ENCODE measurements around the gene ICAM4.

The ICAM4 gene

DNA sequence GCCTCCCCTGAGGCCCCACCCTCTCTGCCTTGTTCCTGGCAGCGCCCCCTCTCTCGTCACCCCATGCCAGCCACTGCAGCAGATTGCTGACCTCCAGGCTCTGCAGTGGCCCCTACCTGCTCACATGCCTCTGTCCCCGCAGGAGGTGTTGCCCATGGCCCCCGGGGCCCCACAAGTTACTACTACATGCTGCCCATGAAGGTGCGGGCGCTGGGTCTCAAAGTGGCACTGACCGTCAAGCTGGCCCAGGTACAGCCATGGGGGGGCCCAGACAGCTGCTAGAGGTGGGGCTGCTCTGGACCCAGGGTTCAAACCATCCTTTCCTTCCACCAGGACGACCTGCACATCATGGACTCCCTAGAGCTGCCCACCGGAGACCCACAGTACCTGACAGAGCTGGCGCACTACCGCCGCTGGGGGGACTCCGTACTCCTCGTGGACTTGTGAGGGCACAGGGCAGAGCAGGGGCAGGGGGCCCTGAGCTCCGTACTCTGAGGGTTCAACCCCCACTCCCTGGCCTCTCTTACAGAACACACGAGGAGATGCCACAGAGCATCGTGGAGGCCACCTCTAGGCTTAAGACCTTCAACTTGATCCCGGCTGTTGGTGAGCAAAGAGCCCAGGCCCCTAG lies 28.6 kb upstream of the ICAM4 start:
- peaks cover 47% of the 10 kb centered on the region for H3K4me1 Mint-ChIP-seq
- no peak overlapping the region for H3K27ac Mint-ChIP-seq
- H3K36me3 Mint-ChIP-seq (ENCODE audit: low read depth) = peaks cover 44% of the 10 kb centered on the region
- H3K4me3 Mint-ChIP-seq = no peak overlapping the region
- DNase-seq (no peak), ATAC-seq (no peak)
- H3K9me3 Mint-ChIP-seq = no peaks in the 10 kb centered on the region
- H3K27me3 Mint-ChIP-seq = no peaks in the 10 kb centered on the region

DNA sequence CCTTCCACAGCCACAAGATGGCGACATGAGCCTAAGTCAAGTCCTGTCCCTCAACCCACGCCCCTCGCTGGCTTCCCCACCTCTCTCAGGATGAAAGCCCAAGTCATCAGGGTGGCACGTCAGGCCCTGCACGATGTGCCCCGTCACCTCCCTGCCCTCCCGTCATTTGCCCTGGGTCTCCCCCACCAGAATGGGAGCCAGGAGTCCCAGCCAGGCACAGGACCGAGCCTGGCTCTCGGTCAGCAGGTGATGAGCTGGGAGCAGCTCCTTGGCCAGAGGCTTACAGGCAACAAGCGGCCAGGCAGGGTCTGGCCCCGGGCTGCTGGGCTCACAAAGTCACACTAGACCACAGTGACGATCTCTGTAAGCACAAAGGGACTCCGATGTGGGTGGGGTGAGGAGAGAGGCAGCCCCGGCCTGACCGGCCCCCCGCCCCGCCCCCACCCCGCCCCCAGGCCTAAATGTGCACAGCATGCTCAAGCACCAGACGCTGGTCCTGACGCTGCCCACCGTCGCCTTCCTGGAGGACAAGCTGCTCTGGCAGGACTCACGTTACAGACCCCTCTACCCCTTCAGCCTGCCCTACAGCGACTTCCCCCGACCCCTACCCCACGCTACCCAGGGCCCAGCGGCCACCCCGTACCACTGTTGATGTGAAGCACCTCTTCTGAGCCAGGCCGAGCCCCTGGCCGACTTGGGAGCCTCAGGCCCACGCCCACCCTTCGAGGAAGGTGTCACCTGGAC lies 27.4 kb upstream of the ICAM4 start:
- peak overlapping the region; percentile 14 for H3K4me3 Mint-ChIP-seq
- peak overlapping the region; percentile 86 for H3K27ac Mint-ChIP-seq
- H3K36me3 Mint-ChIP-seq (ENCODE audit: low read depth) = peaks cover 37% of the 10 kb centered on the region
- H3K4me1 Mint-ChIP-seq = peaks cover 38% of the 10 kb centered on the region
- no peaks in the 10 kb centered on the region for H3K9me3 Mint-ChIP-seq
- DNase-seq = peak; percentile 94
- peak; percentile 70 for ATAC-seq
- H3K27me3 Mint-ChIP-seq = no peaks in the 10 kb centered on the region

DNA sequence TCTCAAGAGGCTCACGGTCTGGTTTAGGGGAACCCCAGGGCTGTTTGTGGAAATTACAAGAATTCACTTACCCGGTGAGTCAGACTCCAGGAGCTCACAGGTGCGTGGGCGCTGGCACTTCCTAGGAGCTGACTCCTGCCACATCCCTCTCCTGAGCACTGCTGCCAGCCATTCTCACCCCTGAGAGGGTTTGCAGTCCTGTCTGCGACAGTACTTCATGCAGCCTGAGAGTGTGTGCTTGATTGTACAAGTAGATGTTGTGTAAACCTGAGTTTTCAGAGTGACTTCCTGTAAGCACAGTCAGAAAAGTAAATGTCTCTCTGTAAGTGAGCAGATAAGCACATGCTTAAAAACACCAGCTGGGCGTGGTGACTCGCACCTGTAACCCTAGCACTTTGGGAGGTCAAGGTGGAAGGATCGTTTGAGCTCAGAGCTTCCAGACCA lies 26.6 kb upstream of the ICAM4 start:
- H3K4me1 Mint-ChIP-seq = peaks cover 36% of the 10 kb centered on the region
- peak overlapping the region; percentile 86 for H3K27ac Mint-ChIP-seq
- ATAC-seq (peak; percentile 77), DNase-seq (peak; percentile 69)
- H3K27me3 Mint-ChIP-seq = no peaks in the 10 kb centered on the region
- no peaks in the 10 kb centered on the region for H3K9me3 Mint-ChIP-seq
- peaks cover 29% of the 10 kb centered on the region for H3K36me3 Mint-ChIP-seq (ENCODE audit: low read depth)
- H3K4me3 Mint-ChIP-seq = peak overlapping the region; percentile 3

DNA sequence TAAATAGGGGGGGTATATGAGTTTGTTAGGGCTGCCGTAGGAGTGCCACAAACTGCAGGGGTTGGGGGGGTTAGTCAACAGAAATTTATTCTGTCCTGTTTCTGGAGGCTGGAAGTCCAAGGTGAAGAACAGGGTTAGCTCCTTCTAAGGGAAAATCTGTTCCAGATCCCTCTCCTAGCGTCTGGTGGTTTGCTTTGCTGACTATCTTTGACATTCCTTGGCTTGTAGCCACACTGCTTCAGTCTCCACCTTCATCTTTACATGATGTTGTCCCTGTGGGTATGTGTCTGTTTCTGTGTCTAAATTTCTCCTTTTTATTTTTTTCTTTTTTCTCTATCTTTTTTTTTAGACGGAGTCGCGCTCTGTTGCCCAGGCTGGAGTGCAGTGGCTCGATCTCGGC lies 24.0 kb upstream of the ICAM4 start:
- ATAC-seq (no peak), DNase-seq (no peak)
- no peaks in the 10 kb centered on the region for H3K9me3 Mint-ChIP-seq
- peaks cover 29% of the 10 kb centered on the region for H3K4me1 Mint-ChIP-seq
- H3K4me3 Mint-ChIP-seq = no peak overlapping the region
- H3K27me3 Mint-ChIP-seq = no peaks in the 10 kb centered on the region
- peaks cover 11% of the 10 kb centered on the region for H3K36me3 Mint-ChIP-seq (ENCODE audit: low read depth)
- no peak overlapping the region for H3K27ac Mint-ChIP-seq

DNA sequence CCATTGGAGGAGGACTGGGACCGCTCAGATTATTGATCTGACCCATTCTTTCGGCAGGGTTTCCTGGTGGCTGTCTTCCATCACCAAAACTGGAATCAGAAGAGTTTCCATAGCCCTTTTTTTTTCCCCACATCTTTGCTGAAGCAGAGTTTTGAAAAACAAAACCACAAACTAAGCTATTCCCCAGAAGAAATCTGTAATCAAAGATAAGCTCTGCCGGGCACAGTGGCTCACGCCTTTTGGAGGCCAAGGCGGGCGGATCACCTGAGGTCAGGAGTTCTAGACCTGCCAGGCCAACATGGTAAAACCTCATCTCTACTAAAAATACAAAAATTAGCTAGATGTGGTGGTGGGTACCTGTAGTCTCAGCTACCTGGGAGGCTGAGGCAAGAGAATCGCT lies 20.0 kb upstream of the ICAM4 start:
- peaks cover under 1% of the 10 kb centered on the region for H3K36me3 Mint-ChIP-seq (ENCODE audit: low read depth)
- H3K4me3 Mint-ChIP-seq = no peak overlapping the region
- DNase-seq = no peak
- H3K27me3 Mint-ChIP-seq = no peaks in the 10 kb centered on the region
- no peak overlapping the region for H3K27ac Mint-ChIP-seq
- no peak for ATAC-seq
- peaks cover 22% of the 10 kb centered on the region for H3K4me1 Mint-ChIP-seq
- H3K9me3 Mint-ChIP-seq = no peaks in the 10 kb centered on the region

DNA sequence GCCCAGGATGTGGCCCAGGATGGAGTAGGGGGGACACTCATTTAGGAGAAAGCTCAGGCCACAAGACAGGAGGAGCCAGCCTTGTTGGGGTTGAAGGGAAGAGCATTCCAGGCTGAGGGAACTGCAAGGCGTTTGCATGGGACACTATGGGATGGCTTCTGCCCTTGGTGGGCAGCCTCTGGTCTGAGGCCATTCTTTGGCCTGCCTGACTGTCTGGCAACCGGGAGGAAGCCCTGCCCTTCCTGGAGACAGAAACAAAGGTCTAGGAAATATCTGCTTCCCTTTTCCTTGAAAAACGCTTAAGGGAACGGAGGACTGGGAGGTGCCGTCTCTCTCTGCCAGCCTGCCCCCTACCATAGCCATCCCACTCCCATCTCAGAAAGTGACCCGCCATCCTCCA lies 18.7 kb upstream of the ICAM4 start:
- H3K9me3 Mint-ChIP-seq = no peaks in the 10 kb centered on the region
- DNase-seq (no peak), ATAC-seq (no peak)
- H3K4me3 Mint-ChIP-seq = no peak overlapping the region
- no peaks in the 10 kb centered on the region for H3K27me3 Mint-ChIP-seq
- no peak overlapping the region for H3K27ac Mint-ChIP-seq
- H3K4me1 Mint-ChIP-seq = peaks cover 33% of the 10 kb centered on the region
- H3K36me3 Mint-ChIP-seq (ENCODE audit: low read depth) = peaks cover 8% of the 10 kb centered on the region

DNA sequence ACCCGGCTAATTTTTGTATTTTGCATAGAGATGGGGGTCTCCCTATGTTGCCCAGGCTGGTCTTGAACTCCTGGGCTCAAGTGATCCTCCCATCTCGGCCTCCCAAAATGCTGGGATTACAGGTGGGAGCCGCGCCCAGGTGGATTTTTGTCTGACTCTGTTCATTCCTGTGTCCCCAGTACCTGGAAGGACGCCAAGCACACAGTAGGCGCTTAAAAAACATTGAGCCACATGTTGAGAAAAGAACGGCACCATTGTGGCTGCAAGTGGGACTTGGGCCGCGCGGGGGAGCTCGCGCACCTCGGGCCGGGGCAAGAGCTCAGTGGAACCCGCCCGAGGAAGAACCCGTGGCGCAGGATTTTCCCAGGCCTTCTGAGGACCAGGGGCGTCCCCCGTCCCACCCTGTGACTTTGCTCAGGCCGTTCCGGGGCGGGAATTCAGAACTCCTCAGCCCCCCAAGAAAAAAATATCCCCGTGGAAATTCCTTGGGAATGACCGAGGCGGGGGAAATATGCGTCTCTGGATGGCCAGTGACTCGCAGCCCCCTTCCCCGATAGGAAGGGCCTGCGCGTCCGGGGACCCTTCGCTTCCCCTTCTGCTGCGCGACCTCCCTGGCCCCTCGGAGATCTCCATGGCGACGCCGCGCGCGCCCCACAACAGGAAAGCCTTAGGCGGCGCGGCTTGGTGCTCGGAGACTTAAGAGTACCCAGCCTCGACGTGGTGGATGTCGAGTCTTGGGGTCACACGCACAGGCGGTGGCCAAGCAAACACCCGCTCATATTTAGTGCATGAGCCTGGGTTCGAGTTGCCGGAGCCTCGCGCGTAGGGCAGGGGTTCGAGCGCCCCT lies 17.2 kb upstream of the ICAM4 start:
- peak overlapping the region; percentile 85 for H3K4me3 Mint-ChIP-seq
- H3K9me3 Mint-ChIP-seq = no peaks in the 10 kb centered on the region
- H3K4me1 Mint-ChIP-seq = peaks cover 37% of the 10 kb centered on the region
- peaks cover 13% of the 10 kb centered on the region for H3K36me3 Mint-ChIP-seq (ENCODE audit: low read depth)
- peak overlapping the region; percentile 89 for H3K27ac Mint-ChIP-seq
- H3K27me3 Mint-ChIP-seq = no peaks in the 10 kb centered on the region
- DNase-seq (peak; percentile 94), ATAC-seq (peak; percentile 65)

DNA sequence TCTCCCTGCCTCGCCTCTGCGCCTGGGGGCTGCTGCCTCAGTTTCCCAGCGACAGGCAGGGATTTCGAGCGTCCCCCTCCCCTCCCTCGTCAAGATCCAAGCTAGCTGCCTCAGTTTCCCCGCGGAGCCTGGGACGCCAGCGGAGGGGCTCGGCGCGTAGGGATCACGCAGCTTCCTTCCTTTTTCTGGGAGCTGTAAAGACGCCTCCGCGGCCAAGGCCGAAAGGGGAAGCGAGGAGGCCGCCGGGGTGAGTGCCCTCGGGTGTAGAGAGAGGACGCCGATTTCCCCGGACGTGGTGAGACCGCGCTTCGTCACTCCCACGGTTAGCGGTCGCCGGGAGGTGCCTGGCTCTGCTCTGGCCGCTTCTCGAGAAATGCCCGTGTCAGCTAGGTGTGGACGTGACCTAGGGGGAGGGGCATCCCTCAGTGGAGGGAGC lies 16.6 kb upstream of the ICAM4 start:
- Mint-ChIP-seq H3K4me1 (peaks cover 43% of the 10 kb centered on the region), H3K9me3 (no peaks in the 10 kb centered on the region), H3K4me3 (peak overlapping the region; percentile 85), H3K27me3 (no peaks in the 10 kb centered on the region), H3K27ac (peak overlapping the region; percentile 89), H3K36me3 (ENCODE audit: low read depth) (peaks cover 19% of the 10 kb centered on the region)
- peak; percentile 73 for ATAC-seq
- DNase-seq = peak; percentile 87

DNA sequence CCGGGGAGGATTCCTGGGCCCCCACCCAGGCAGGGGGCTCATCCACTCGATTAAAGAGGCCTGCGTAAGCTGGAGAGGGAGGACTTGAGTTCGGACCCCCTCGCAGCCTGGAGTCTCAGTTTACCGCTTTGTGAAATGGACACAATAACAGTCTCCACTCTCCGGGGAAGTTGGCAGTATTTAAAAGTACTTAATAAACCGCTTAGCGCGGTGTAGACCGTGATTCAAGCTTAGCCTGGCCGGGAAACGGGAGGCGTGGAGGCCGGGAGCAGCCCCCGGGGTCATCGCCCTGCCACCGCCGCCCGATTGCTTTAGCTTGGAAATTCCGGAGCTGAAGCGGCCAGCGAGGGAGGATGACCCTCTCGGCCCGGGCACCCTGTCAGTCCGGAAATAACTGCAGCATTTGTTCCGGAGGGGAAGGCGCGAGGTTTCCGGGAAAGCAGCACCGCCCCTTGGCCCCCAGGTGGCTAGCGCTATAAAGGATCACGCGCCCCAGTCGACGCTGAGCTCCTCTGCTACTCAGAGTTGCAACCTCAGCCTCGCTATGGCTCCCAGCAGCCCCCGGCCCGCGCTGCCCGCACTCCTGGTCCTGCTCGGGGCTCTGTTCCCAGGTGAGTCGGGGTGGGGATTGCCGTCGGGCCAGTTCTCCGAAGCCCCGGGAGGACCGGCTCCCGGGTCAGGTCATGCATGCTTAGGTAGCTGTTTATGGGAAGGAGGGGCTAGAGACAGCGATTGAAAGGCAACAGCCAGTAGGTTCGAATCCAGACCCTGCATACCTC lies 15.9 kb upstream of the ICAM4 start, which contains the start of gene ICAM1:
TSS of gene ICAM1 (plus strand) at position 505 of the 779 bp plus-strand sequence. CDS start at position 545, 40 bp downstream.
- peaks cover 45% of the 10 kb centered on the region for H3K4me1 Mint-ChIP-seq
- H3K4me3 Mint-ChIP-seq = peak within 1 kb of the TSS; percentile 85
- ATAC-seq = peak; percentile 66

DNA sequence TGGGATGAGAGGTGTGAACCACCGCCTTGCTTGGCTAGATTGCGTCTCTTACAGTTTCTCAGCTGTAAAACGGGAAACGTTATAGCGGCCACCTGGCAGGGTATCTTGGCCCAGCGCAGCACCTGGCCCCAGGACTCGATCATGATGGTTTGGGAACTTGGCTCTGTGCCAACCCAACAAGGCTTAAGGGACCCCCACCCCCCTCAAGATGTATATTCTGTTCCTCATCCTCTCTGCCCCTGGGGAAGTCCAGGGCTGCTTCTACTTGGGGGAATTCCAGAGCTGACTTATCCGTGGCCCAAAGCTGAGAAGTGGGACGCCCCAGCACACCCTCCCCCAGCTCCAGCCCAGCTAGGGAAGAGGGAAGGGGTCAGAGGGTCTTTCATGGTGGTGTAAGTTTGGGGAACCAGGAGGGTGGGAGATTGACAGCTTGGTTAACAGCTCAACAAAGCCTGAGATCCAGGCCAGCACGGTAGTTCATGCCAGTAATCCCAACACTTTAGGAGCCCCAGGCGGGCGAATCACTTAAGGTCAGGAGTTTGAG lies 15.1 kb upstream of the ICAM4 start:
- Mint-ChIP-seq H3K4me3 (peak overlapping the region; percentile 85), H3K36me3 (ENCODE audit: low read depth) (peaks cover 22% of the 10 kb centered on the region), H3K4me1 (peaks cover 45% of the 10 kb centered on the region), H3K27ac (peak overlapping the region; percentile 89), H3K27me3 (no peaks in the 10 kb centered on the region), H3K9me3 (no peaks in the 10 kb centered on the region)
- ATAC-seq = no peak
- DNase-seq = peak; percentile 57

More for the DNA sequence above, 15.9 kb upstream of the ICAM4 start, which contains the start of gene ICAM1:
- Mint-ChIP-seq H3K36me3 (ENCODE audit: low read depth) (peaks cover 22% of the 10 kb centered on the region), H3K9me3 (no peaks in the 10 kb centered on the region), H3K27me3 (no peaks in the 10 kb centered on the region), H3K27ac (peak within 1 kb of the TSS; percentile 89)
- DNase-seq = peak; percentile 84

DNA sequence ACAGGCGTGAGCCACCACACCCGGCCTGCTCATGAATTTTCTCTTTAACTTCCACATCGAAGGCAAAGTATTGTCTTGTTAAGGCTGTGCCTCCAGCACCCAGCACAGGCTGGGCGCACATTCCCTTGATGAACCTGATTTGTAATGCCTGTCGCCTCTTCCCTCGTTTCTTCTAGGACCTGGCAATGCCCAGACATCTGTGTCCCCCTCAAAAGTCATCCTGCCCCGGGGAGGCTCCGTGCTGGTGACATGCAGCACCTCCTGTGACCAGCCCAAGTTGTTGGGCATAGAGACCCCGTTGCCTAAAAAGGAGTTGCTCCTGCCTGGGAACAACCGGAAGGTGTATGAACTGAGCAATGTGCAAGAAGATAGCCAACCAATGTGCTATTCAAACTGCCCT lies 12.2 kb upstream of the ICAM4 start:
- Mint-ChIP-seq H3K4me3 (peak overlapping the region; percentile 33), H3K27me3 (no peaks in the 10 kb centered on the region), H3K4me1 (peaks cover 55% of the 10 kb centered on the region), H3K36me3 (ENCODE audit: low read depth) (peaks cover 38% of the 10 kb centered on the region), H3K27ac (no peak overlapping the region), H3K9me3 (no peaks in the 10 kb centered on the region)
- DNase-seq = no peak
- no peak for ATAC-seq

DNA sequence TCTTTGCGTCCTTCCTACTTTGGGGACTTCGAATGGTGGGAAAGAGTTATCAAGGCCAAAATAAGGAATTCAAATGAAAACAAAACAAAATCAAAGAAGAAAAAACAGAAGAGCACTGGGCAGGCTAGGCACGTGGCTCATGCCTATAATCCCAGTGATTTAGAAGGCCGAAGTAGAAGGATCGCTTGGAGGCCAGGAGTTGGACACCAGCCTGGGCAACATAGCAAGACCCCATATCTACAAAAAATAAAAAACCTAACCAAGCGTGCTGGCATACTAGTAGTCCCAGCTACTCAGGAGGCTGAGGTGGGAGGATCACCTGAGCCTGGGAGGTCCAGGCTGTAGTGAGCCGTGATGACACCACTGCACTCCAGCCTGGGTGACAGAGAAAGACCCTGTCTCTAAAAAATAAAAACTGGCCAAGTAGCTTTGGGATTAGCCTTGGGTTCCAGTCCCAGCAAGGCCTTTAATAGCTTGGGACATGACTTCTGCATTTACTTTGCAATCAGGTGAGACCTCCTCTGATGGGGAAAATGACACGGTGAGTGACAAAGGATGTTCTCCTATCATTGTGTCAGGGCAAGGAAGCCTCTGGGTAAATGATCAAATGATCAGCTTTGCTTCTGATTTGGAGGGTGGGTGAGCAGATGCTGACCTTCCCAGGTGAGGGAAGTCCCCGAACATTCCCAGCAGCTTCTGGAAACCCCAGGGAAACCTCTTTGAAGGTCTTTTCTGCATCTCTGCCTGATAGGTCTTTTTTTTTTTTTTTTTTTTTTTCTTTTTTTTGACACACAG lies 8.8 kb upstream of the ICAM4 start:
- Mint-ChIP-seq H3K27me3 (no peaks in the 10 kb centered on the region), H3K27ac (no peak overlapping the region), H3K36me3 (ENCODE audit: low read depth) (peaks cover 42% of the 10 kb centered on the region), H3K4me3 (no peak overlapping the region), H3K9me3 (no peaks in the 10 kb centered on the region), H3K4me1 (peaks cover 31% of the 10 kb centered on the region)
- no peak for DNase-seq
- ATAC-seq = no peak

DNA sequence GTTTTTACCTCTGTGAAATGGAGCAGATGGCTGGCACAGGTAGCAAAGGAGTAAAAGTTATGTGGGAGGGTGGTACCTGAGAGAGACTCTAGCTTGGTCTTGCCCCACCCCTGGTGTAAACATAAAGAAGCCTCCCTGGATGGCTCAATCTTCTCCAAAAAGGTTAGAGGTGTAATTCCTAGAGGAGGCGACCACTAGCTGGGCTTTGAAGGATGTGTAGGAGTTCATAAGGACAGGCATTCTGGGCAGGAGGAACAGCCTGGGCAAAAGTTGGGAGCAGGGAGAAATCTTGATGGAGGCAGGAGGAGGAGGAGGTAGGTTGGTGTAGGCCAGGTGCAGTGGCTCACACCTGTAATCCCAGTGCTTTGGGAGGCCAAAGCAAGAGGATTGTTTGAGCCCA lies 7.8 kb upstream of the ICAM4 start:
- Mint-ChIP-seq H3K4me1 (peaks cover 31% of the 10 kb centered on the region), H3K9me3 (no peaks in the 10 kb centered on the region), H3K27ac (no peak overlapping the region), H3K4me3 (no peak overlapping the region), H3K36me3 (ENCODE audit: low read depth) (peaks cover 46% of the 10 kb centered on the region), H3K27me3 (no peaks in the 10 kb centered on the region)
- ATAC-seq = no peak
- no peak for DNase-seq

Data from activated naive CD8-positive, alpha-beta T cell treated with anti-CD3 and anti-CD28 coated beads, Interleukin-2, amount 50 U/mL, for 24 hours (primary cell).